HEK293T (cell line): ENCODE results near the gene ARFGEF3.

Experiments
- BHLHE40 ChIP-seq: fragments of 450-650 bp; IDR thresholded peaks from 2 replicates; pipeline ENCODE4 v1.6.1; 2016; ENCODE audit warnings: mild to moderate bottlenecking, moderate library complexity, borderline replicate concordance
- CTBP1 ChIP-seq: fragments of 450-650 bp; IDR thresholded peaks from 2 replicates; pipeline ENCODE4 v1.6.1; 2016; ENCODE audit warnings: borderline replicate concordance
- ELF4 ChIP-seq: fragments of 450-650 bp; IDR thresholded peaks from 2 replicates; pipeline ENCODE4 v1.6.1; 2017; ENCODE audit warnings: antibody characterized with exemption
- FOXA1 ChIP-seq: fragments of 450-650 bp; IDR thresholded peaks from 2 replicates; pipeline ENCODE4 v1.6.1; 2016; ENCODE audit warnings: mild to moderate bottlenecking
- FOXK2 ChIP-seq: fragments of 450-650 bp; IDR thresholded peaks from 2 replicates; pipeline ENCODE4 v1.6.1; 2016; ENCODE audit warnings: mild to moderate bottlenecking
- FOXM1 ChIP-seq: fragments of 450-650 bp; IDR thresholded peaks from 2 replicates; pipeline ENCODE4 v1.6.1; 2017; ENCODE audit warnings: mild to moderate bottlenecking, borderline replicate concordance
- HDGF ChIP-seq: fragments of 450-650 bp; IDR thresholded peaks from 2 replicates; pipeline ENCODE4 v1.6.1; 2017; ENCODE audit warnings: antibody characterized with exemption, borderline replicate concordance
- L3MBTL2 ChIP-seq: fragments of 450-650 bp; conservative IDR thresholded peaks from 2 replicates; pipeline ENCODE4 v1.6.1; 2016; ENCODE audit warnings: mild to moderate bottlenecking
- NFRKB ChIP-seq: fragments of 450-650 bp; IDR thresholded peaks from 2 replicates; pipeline ENCODE4 v1.6.1; 2016; ENCODE audit warnings: mild to moderate bottlenecking, moderate library complexity
- PKNOX1 ChIP-seq: fragments of 450-650 bp; IDR thresholded peaks from 2 replicates; pipeline ENCODE4 v1.6.1; 2016
- SP1 ChIP-seq: fragments of 450-650 bp; IDR thresholded peaks from 2 replicates; pipeline ENCODE4 v1.6.1; 2017
- SUZ12 ChIP-seq: fragments of 450-650 bp; IDR thresholded peaks from 2 replicates; pipeline ENCODE4 v1.6.1; 2016; ENCODE audit warnings: mild to moderate bottlenecking
- TARDBP ChIP-seq: fragments of 450-650 bp; IDR thresholded peaks from 2 replicates; pipeline ENCODE4 v1.6.1; 2016
- ZNF384 ChIP-seq: fragments of 450-650 bp; IDR thresholded peaks from 2 replicates; pipeline ENCODE4 v1.6.1; 2016

- TF ChIP-seq FOXA1, result no peak
- no peak for TF ChIP-seq SP1
- TF ChIP-seq L3MBTL2, result no peak
- TF ChIP-seq FOXK2, result no peak
- TF ChIP-seq TARDBP, result no peak
- TF ChIP-seq FOXM1, result no peak
- no peak for TF ChIP-seq HDGF
- TF ChIP-seq PKNOX1, result no peak
- TF ChIP-seq BHLHE40, result no peak
- TF ChIP-seq ELF4, result no peak
- no peak for TF ChIP-seq SUZ12
- TF ChIP-seq ZNF384, result no peak
- TF ChIP-seq NFRKB, result no peak
- TF ChIP-seq CTBP1, result no peak
These were observed 227.8 kb downstream of the ARFGEF3 start for GRCh38 chr6:138389551-138389950.
